GM10847 (cell line): ENCODE data around the gene TRAF3IP3.

ENCODE experiments used
- POLR2A ChIP-seq: IDR thresholded peaks from 2 replicates; pipeline ENCODE4 v1.6.1; 2011; ENCODE audit not compliant: insufficient read length; ENCODE audit errors: extremely low read depth

Gene TRAF3IP3

GRCh38 chr1:209727785-209728184 lies 28.1 kb upstream of the TRAF3IP3 start:
- no peak for TF ChIP-seq POLR2A

DNA sequence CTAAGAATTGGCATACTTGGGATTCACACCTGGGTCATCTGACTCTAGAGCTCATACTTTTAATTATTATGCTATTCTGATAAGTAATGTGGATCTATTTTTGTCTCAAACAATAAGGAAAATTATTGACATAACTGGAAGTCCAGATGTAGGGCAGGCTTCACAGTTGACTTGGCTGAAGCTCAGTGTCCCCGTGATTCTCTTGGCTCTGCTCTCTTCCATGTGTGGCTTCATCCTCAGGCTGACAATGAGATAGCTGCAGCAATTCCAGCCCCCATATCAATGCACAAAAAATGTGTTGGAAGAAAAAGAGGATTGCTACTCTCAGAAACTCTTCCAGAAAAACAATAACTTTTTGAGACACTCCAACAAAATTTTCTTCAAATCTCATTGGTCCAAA lies 27.4 kb upstream of the TRAF3IP3 start:
- no peak for TF ChIP-seq POLR2A

DNA sequence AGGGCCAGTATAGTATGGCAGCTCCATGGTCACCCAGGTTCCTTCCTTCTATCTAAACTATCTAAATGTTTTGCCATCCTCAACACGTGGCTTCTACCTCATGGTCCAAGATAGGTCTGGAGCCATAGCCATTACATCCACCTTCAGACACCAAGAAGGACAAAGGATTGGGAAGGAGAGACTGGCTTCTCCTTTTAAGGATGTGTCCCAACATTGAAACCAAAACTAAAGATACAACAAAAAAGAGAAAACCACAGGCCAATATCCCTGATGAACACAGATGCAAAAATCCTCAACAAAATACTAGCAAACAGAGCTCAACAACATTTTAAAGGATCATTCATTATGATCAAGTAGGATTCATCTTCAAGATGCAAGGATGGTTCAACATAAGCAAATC lies 26.4 kb upstream of the TRAF3IP3 start:
- TF ChIP-seq POLR2A: no peak

DNA sequence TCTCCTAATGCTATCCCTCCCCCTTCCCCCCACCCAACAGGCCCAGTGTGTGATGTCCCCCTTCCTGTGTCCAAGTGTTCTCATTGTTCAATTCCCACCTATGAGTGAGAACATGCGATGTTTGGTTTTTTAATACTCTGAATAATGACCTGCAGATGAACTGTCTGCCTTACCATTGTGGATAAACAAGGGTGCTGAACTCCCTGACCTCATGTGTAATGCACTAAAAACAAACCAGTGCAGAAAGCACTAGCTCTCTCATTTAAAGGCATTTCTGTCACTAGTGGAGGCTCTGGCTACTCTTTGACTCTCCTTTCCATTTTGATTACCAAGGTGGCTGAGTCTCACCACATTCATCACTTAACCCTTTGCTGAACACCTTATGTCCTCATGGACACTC lies 23.1 kb upstream of the TRAF3IP3 start:
- no peak for TF ChIP-seq POLR2A

DNA sequence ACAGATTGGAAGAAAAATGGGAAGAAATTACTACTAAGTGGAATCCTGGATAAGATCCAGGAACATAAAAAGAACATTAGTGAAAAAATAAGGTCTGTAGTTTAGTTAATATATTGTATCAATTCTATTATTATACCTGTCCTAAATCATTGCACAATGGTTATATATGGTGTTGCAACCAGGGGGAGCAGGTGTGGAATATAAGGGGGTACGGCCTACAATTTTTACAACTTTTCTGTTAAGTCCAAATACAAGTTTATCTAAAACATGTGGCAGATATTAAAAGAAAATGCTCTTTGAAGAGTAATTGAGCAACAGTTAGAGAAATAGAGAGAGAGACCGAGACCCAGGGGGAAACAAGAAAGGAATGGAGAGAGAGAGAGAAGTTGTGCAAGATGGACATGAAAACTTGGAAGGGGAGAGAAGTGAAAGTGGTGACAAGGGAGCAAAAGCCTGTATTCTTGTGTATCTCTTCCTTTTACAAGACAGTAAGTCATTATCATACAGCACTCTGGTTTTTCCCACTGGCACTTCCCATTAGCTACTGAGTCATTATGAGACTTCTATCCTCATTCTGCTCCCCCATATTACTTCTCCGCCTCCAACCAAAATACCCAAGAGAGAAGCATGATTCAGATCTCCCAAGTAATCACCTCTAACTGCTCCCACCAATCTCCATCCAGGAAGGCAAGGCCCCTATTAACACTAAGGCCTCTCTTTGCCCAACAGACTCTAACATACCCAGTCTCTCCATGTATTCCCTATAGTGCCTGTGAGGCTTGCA lies 22.3 kb upstream of the TRAF3IP3 start:
- no peak for TF ChIP-seq POLR2A

GRCh38 chr1:209736490-209737117 lies 19.2 kb upstream of the TRAF3IP3 start:
- TF ChIP-seq POLR2A: no peak

GRCh38 chr1:209737118-209737505 lies 18.7 kb upstream of the TRAF3IP3 start:
- TF ChIP-seq POLR2A: no peak

- TF ChIP-seq POLR2A: no peak
Observed at GRCh38 chr1:209738270-209738669, 17.6 kb upstream of the TRAF3IP3 start.

- no peak for TF ChIP-seq POLR2A
Observed at GRCh38 chr1:209741193-209741592, 14.7 kb upstream of the TRAF3IP3 start.

GRCh38 chr1:209741889-209742288 lies 14.0 kb upstream of the TRAF3IP3 start:
- no peak for TF ChIP-seq POLR2A

DNA sequence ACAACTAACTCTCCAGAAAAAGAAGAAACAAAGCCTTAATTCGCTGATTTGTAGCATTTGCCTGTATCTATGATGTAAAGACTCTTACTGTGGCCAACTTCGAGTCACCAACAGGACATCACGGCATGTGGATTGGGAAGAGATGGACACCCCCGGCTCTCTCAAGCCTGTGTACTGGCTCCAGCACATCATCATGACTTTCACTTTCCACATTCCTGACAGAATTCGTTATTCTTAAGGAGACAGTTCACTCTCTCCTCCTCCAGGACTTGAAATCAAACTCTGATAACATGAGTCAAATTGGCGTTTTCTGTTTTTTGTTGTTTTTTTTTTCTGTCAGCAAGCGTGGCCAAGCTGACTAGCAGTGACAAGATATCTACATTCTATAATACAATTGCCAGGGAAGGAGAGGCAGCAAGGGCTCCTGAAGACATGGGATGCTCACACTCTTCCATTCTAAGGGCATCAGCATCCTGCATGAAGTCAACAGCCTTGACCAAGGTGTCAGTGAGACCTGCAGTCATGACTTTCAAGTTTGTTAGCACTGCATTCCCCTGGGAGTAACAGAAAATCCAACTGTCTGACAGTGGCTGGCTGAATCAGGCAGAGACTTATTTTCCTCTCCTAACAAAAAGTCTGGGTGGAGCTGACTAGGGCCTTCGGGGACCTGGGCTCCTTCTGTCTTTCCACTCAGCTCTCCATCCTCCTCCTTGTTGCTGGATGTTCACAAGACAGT lies 13.3 kb upstream of the TRAF3IP3 start:
- no peak for TF ChIP-seq POLR2A

GRCh38 chr1:209743145-209743482 lies 12.7 kb upstream of the TRAF3IP3 start:
- no peak for TF ChIP-seq POLR2A

GRCh38 chr1:209746451-209747165 lies 9.2 kb upstream of the TRAF3IP3 start:
- no peak for TF ChIP-seq POLR2A

- TF ChIP-seq POLR2A: no peak
Observed at GRCh38 chr1:209747580-209748262, 8.1 kb upstream of the TRAF3IP3 start.

GRCh38 chr1:209748620-209749019 lies 7.2 kb upstream of the TRAF3IP3 start:
- TF ChIP-seq POLR2A: no peak
